Activated T-helper 1 cell treated with anti-CD3 and anti-CD28 coated beads, Interleukin-2, amount 50 U/mL, for 16 hours (primary cell): ENCODE data around the gene STAT1.

Experiments used
- DNase-seq, 2 donors: peaks; one replicate each; pipeline ENCODE4 v3.0.0-alpha.2; 2020; ENCODE audit warnings: low read depth in 1 of 2, low spot score in 1 of 2

The STAT1 gene

GRCh38 chr2:191013932-191014652 is at the start of gene STAT1:
TSS of gene STAT1 (minus strand) at chr2:191014171. CDS start at chr2:191010003, 4,168 bp downstream.
- peak; percentile 91 to 97 for DNase-seq

GRCh38 chr2:191063584-191063983 is 49.6 kb upstream of the STAT1 start:
- no peak for DNase-seq

- no peak for DNase-seq
Observed at GRCh38 chr2:191061381-191061980, 47.5 kb upstream of the STAT1 start.

- DNase-seq, result no peak
Observed at GRCh38 chr2:191059308-191059707, 45.3 kb upstream of the STAT1 start.

- DNase-seq, result no peak
Observed at GRCh38 chr2:191056228-191056627, 42.3 kb upstream of the STAT1 start.

GRCh38 chr2:191053256-191053655 is 39.3 kb upstream of the STAT1 start:
- no peak for DNase-seq

GRCh38 chr2:191051825-191052778 is 38.1 kb upstream of the STAT1 start:
- no peak for DNase-seq

GRCh38 chr2:191051177-191051576 is 37.2 kb upstream of the STAT1 start:
- DNase-seq, result no peak

GRCh38 chr2:191050640-191050987 is 36.6 kb upstream of the STAT1 start:
- no peak for DNase-seq

- no peak for DNase-seq
Observed at GRCh38 chr2:191049728-191050639, 36.0 kb upstream of the STAT1 start.

- no peak for DNase-seq
Observed at GRCh38 chr2:191048073-191048472, 34.1 kb upstream of the STAT1 start.

GRCh38 chr2:191045141-191045540 is 31.2 kb upstream of the STAT1 start:
- DNase-seq, result no peak

GRCh38 chr2:191043438-191043837 is 29.5 kb upstream of the STAT1 start:
- no peak for DNase-seq

- no peak for DNase-seq
Observed at GRCh38 chr2:191041418-191042161, 27.6 kb upstream of the STAT1 start.

GRCh38 chr2:191039616-191040015 is 25.6 kb upstream of the STAT1 start:
- no peak for DNase-seq

GRCh38 chr2:191038741-191039140 is 24.8 kb upstream of the STAT1 start:
- DNase-seq, result no peak

- DNase-seq, result no peak
Observed at GRCh38 chr2:191038241-191038725, 24.3 kb upstream of the STAT1 start.

- DNase-seq, result no peak
Observed at GRCh38 chr2:191037351-191037750, 23.4 kb upstream of the STAT1 start.

GRCh38 chr2:191036363-191036762 is 22.4 kb upstream of the STAT1 start:
- DNase-seq, result no peak
